Astrocyte of the spinal cord (primary cell): ENCODE measurements around the gene CADM1.

ENCODE experiments used
- DNase-seq: peaks from one replicate; pipeline ENCODE4 v3.0.0; 2011; ENCODE audit warnings: low read depth, low spot score
- H3K4me3 ChIP-seq: 2 replicates; pipeline ENCODE4 v1.5.1; 2011; ENCODE audit warnings: low read depth, mild to moderate bottlenecking, low read length, moderate library complexity
- CTCF ChIP-seq: IDR thresholded peaks from 2 replicates; pipeline ENCODE4 v1.5.1; 2012; ENCODE audit warnings: low read depth, mild to moderate bottlenecking, low read length, inconsistent platforms
- in situ Hi-C: cut with HindIII; loops from 2 replicates; pipeline ENCODE4 v1.10.0; 2017; ENCODE audit warnings: low sequenced_read_pairs

Gene CADM1

GRCh38 chr11:115407496-115407895 is 96.7 kb downstream of the CADM1 start:
- DNase-seq = no peak
- H3K4me3 ChIP-seq = no peak overlapping the region
- TF ChIP-seq CTCF = no peak
- in situ Hi-C loops = no loop called here

- in situ Hi-C loops = no loop called here
- no peak overlapping the region for H3K4me3 ChIP-seq
- TF ChIP-seq CTCF = no peak
- DNase-seq = no peak
These were observed 97.8 kb downstream of the CADM1 start for GRCh38 chr11:115406404-115406803.

- no peak for DNase-seq
- H3K4me3 ChIP-seq = no peak overlapping the region
- no peak for TF ChIP-seq CTCF
- in situ Hi-C loops = no loop called here
These were observed 105.7 kb downstream of the CADM1 start for GRCh38 chr11:115398333-115399080.

GRCh38 chr11:115396533-115396932 is 107.7 kb downstream of the CADM1 start:
- in situ Hi-C loops = no loop called here
- no peak overlapping the region for H3K4me3 ChIP-seq
- TF ChIP-seq CTCF = no peak
- DNase-seq = no peak

- H3K4me3 ChIP-seq = no peak overlapping the region
- TF ChIP-seq CTCF = no peak
- in situ Hi-C loops = no loop called here
- no peak for DNase-seq
These were observed 110.3 kb downstream of the CADM1 start for GRCh38 chr11:115393950-115394349.

GRCh38 chr11:115391598-115391997 is 112.6 kb downstream of the CADM1 start:
- no peak for TF ChIP-seq CTCF
- in situ Hi-C loops = no loop called here
- no peak overlapping the region for H3K4me3 ChIP-seq
- no peak for DNase-seq
